HG02678 (cell line): ENCODE data around the gene ASXL1.
"Not testable (repeated sequence)": the region's sequence is repeated elsewhere in the genome, so short reads cannot be mapped to it uniquely, and the experiment has no call there.

ENCODE experiments used
- ATAC-seq: cut with Tn5 transposase; IDR thresholded peaks from one replicate; pipeline ENCODE4 v1.9.1; 2021; ENCODE audit warnings: mild to moderate bottlenecking, moderate library complexity; ENCODE audit not compliant: unreplicated experiment

Gene ASXL1

DNA sequence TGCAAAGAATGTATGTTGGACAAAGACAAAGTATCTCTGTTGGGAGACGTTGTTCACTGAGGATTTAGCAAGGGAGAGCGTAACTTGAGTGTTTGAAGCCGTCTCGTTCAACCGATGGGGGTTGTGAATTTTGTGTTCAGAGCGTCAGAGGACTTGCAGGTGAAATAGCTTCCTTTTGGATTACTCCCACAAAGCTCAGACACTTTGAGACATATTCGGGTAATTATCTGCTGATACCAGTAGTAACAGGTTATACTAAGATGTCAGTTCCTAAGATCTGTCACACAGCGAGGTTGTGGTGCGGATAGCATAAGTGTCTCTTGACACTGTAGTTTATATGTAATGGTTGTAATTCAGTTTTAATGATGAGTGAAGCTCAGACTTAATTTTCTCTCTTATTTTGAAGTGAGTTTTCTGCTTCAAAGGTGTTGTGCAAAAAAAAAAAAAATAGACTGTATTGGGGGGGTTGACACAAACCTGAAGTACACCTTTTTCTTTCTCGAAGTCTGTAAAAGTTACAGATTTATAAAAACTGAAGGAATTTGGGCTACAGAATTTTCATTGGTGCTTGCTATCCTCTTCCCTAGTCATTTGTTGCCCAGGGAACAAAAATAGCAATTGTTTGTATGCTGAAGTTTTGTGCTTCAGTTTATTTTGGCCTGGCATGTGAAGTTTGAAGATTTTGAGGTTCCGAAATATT, 1.7 kb downstream of the ASXL1 start:
- ATAC-seq = no peak

- no peak for ATAC-seq
Measured at GRCh38 chr20:32360333-32360634, 2.2 kb downstream of the ASXL1 start.

GRCh38 chr20:32362901-32363364, 4.8 kb downstream of the ASXL1 start:
- ATAC-seq = no peak

DNA sequence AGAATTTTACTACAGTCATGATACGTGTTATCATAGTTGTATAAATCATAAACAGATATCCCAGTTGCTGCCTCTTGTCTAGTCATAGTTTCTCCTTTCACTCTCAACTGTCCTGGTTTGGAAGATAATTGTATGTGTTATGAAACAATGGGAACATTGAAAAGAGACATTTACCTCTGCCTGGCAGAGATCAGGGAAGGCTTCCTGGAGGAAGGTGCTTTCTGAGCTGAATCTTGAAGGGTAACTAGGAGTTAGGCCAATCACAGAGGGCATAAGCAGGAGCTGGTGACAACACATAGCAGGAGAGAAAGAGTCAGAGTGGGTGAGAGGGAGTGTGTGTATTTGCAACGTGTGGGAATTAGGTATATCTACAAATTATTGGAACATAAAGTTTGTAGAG, 5.4 kb downstream of the ASXL1 start:
- no peak for ATAC-seq

DNA sequence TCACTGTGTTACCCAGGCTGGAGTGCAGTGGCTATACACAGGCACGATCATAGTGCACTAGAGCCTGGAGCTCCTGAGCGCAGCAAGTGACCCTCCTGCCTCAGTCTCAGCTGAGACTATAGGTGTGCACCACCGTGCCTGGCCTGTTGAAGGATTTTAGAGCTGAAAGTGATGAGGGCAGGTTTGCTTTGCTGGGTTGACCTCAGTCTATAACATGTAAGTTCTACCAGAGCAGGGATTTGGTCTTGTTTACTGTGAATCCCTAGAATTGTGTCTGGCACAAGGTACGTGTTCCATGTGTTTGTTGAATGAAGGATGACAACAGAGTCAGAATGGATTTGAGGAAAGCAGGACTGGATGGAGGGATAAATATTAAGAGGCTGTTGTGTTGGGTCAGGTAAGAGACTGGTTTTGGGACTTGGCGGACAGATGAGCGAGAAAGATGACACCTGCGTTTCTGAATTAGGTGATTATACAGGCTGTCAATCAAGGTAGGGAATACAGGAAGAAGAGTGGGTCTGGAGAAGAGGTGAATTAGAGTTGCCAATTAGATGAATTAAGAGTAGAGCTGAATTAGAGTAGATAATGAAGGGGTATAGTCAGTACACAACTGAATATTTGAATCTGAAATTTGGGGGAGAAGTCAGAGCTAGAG, 6.5 kb downstream of the ASXL1 start:
- no peak for ATAC-seq

GRCh38 chr20:32365564-32365963, 7.4 kb downstream of the ASXL1 start:
- no peak for ATAC-seq

DNA sequence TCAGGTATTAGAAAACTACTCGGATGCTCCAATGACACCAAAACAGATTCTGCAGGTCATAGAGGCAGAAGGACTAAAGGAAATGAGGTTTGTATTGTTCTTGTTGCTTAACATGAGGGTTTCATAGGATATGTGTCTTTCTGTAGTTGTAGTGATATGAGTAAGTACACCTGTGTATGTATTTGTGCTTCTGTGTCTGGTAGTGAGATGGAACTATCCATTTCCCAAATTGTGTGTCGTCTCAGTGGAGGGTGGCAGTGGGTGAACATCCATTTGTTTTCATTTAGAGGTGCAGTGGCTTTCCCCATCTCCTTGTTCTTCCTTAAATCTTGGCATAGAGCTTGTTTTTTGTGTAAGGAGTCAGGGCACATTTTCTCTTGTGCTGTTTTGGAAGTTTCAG, 8.2 kb downstream of the ASXL1 start:
- ATAC-seq = no peak

GRCh38 chr20:32368323-32368722, 10.2 kb downstream of the ASXL1 start:
- no peak for ATAC-seq

DNA sequence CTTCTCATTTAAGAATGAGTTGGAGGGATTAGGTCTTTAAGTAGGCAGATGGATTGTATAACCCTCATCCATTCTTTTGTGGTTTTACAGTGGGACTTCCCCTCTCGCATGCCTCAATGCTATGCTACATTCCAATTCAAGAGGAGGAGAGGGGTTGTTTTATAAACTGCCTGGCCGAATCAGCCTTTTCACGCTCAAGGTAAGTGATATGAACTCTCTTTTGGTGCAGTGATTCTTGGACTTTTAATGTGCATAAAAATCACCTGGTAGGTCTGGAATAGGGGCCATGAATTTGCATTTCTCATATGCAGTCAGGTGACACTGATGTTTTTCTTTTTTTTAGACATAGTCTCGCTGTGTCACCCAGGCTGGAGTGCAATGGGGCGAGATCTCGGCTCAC, 10.8 kb downstream of the ASXL1 start:
- ATAC-seq = no peak

DNA sequence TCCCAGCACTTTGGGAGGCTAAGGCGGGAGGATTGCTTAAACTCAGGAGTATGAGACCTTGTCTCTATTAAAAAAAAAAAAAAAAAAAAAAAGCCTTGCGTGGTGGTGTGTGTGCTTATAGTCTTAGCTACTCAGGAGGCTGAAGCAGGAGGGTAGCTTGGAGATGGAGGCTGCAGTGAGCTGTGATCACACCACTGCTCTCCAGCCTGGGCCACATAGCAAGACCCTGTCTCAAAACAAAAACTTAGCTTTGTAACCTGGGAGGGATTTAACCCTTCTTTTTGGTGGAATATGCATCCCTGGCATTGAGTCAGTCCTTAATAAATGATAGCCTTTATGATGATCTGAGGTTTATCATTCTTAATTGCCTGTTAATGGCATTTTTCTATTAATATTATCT, 12.8 kb downstream of the ASXL1 start:
- no peak for ATAC-seq

DNA sequence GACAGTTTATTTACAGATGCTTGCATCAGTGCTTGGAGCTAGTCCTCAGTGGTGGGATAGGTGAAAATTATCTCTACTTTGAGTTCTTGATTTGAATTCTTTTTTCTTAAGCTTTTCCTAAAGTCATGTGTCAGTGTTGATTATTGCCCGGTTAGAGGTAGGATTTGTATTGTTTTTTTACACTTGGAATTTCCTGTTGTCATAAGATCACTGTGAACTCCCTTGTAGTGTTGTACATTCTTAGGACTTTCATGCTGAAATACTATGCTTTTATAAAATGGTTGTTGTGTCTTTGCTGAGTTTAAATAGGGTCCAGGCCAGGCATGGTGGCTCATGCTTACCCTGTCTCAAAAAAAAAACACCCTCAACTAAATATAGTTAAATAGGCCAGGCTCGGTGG, 20.3 kb downstream of the ASXL1 start:
- ATAC-seq = no peak

GRCh38 chr20:32380037-32380436, 21.9 kb downstream of the ASXL1 start:
- not testable (repeated sequence) for ATAC-seq

DNA sequence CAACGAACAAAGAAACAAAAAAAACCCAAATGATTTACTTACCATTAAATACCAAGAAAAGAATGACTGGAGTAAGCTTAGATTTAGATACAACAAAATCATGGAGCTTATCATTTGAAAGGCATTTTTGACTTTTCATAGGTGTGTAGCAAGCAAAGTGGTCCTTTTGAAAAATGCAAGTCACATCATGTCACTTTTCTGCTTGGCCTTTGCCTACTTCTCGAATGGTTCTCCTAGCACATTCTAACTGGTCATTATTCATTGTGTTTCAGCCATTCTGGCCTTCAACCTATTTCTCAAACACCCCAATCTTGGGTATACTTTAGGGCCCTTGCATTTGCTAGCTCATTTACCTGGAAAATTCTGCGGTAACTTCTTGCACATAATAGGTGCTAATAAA, 22.6 kb downstream of the ASXL1 start:
- no peak for ATAC-seq

GRCh38 chr20:32382102-32382950, 24.2 kb downstream of the ASXL1 start:
- no peak for ATAC-seq

- not testable (repeated sequence) for ATAC-seq
Measured at GRCh38 chr20:32383441-32383840, 25.3 kb downstream of the ASXL1 start.

- no peak for ATAC-seq
Measured at GRCh38 chr20:32385541-32385940, 27.4 kb downstream of the ASXL1 start.

DNA sequence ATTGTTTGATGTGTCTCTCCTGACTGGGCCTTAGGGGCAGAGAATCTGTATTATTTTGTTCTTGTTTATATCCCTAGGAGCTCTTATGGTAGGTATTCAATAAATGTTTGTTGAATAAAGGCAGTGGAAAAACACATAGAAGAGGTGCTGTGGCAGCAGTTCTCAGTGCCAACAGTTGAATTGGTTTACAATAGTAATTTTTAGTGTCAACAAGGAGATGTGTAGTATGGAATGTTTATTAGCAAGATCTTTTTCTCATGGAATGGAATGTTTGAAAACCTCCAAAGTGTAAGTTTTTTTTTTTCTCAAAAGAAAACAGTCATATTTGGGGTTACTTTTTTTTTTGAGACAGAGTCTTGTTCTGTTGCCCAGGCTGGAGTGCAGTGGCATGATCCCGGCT, 28.0 kb downstream of the ASXL1 start:
- no peak for ATAC-seq

GRCh38 chr20:32387252-32387651, 29.1 kb downstream of the ASXL1 start:
- no peak for ATAC-seq

- ATAC-seq = no peak
Measured at GRCh38 chr20:32391003-32391402, 32.9 kb downstream of the ASXL1 start.

- no peak for ATAC-seq
Measured at GRCh38 chr20:32395066-32395465, 36.9 kb downstream of the ASXL1 start.

DNA sequence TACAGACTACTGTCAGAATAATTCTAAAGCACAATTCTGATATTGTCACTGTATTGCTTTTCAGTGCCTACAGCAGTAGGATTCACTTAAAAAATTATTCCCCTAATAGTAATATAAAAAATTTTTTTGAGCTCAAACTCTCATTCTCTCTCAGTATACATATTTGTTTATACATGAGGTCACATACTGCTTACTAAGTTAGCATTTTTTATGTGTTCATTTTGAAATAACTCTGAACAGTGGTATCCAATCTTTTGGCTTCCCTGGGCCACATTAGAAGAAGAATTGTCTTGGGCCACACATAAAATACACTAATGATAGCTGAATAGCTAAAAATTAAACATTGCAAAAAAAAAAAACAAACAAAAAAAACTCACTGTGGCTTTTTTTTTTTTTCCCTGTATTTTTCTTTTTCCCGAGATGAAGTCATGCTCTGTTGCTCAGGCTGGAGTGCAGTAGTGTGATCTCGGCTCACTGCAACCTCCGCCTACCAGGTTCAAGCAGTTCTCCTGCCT, 38.6 kb downstream of the ASXL1 start:
- ATAC-seq = no peak
